ENCODE results near the gene TPR. TPM values are rescaled to one million over a fixed set of nuclear protein-coding genes. Genes with fewer than 3 reads are reported as not detected.

The TPR gene
- total RNA-seq, 3 donors from 2014 or later, result 76.0 to 96.7 (median 90.9) TPM

DNA sequence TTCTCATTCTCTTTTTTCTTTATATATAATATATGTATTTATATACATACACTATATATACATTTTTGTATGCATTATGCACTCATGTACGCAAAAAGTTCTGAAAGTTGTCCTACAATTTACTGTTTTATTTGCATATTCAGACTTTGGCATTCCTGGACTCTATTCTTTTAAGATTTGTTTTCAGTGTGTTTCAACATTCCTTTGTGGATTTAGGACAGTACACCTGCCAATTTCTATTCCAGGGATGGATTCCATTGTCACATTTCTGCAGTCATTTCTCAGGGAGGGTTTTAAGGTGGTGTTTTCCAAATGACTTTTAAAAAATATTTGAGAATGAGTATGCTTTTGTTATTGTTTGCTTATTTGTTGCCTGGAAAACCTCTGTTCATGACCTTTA is 76.2 kb downstream of the TPR start:
- TF ChIP-seq POLR2A (IDR thresholded peaks at IDR 0.05) (no peak), POLR2AphosphoS5 (IDR thresholded peaks at IDR 0.05) (no peak)
- TF ChIP-seq, protein P1, sequence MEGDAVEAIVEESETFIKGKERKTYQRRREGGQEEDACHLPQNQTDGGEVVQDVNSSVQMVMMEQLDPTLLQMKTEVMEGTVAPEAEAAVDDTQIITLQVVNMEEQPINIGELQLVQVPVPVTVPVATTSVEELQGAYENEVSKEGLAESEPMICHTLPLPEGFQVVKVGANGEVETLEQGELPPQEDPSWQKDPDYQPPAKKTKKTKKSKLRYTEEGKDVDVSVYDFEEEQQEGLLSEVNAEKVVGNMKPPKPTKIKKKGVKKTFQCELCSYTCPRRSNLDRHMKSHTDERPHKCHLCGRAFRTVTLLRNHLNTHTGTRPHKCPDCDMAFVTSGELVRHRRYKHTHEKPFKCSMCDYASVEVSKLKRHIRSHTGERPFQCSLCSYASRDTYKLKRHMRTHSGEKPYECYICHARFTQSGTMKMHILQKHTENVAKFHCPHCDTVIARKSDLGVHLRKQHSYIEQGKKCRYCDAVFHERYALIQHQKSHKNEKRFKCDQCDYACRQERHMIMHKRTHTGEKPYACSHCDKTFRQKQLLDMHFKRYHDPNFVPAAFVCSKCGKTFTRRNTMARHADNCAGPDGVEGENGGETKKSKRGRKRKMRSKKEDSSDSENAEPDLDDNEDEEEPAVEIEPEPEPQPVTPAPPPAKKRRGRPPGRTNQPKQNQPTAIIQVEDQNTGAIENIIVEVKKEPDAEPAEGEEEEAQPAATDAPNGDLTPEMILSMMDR (IDR thresholded peaks at IDR 0.05), result no peak
- no peaks in the 10 kb centered on the region for H3K9me3 ChIP-seq
- H3K4me1 ChIP-seq, result no peaks in the 10 kb centered on the region
- intact Hi-C loops (cut with DNase I; ENCODE audit: low total_unique reads), result no loop called here
- H3K4me3 ChIP-seq, result no peak overlapping the region
- H3K27me3 ChIP-seq, result no peaks in the 10 kb centered on the region
- no peak overlapping the region for H3K27ac ChIP-seq
- H3K36me3 ChIP-seq, result no peaks in the 10 kb centered on the region
- no peak for DNase-seq (ENCODE audit: low spot score in 2 of 2)

DNA sequence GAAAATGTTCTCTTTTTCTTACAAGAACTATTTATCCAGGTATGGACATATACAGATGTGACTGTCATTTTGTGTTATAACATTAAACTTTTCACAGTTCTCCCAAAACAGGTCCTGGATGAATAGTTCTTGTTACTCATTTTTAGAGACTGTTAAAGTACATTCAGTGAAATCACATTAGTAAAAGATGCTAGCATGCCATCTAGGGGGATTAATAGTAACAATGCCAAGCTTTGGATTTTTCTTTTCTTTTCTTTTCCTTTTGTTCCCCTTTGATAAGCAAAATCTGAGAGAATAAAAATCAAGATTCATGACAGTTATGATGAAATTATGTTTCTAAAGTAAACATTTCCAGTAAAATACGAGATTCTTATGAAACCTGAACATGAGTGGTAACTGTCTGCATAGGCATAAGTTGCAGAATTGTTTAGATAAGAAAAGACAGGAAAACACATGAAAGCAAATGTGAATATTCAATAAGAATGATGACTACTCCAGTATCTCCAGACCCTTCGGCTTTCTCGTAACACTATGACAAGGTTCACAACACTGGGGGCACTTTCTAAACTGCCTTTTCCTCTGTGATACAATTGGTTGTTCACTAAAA is 77.5 kb downstream of the TPR start:
- H3K36me3 ChIP-seq, result no peaks in the 10 kb centered on the region
- no peaks in the 10 kb centered on the region for H3K9me3 ChIP-seq
- H3K27me3 ChIP-seq, result no peaks in the 10 kb centered on the region
- peak overlapping the region in 1 of 3 donors; percentile 29 for H3K4me3 ChIP-seq
- no peak for TF ChIP-seq POLR2A (IDR thresholded peaks at IDR 0.05)
- TF ChIP-seq, protein P1 (IDR thresholded peaks at IDR 0.05), result no peak
- no peak for TF ChIP-seq POLR2AphosphoS5 (IDR thresholded peaks at IDR 0.05)
- no peak for DNase-seq (ENCODE audit: low spot score in 2 of 2)
- intact Hi-C loops (cut with DNase I; ENCODE audit: low total_unique reads), result no loop called here
- H3K27ac ChIP-seq, result no peak overlapping the region
- H3K4me1 ChIP-seq, result no peaks in the 10 kb centered on the region

DNA sequence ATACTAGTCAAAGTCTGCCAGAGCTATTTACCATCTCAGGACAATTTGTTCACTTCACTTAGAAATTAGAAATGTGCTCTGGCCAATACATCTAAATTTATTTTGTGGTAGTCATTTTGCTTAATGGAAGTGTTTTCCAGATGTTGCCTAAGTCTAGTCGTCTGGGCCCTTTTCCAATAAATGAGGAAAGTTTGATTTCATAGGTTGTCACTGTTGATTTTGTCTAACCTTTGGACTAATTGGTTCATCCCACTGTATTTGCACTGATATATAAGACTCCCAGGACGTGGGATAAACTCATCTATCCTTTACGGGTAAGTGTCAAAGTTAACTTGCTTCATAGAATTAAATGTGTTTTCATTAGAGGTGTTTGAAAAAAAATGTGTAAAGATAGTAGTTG is 79.1 kb downstream of the TPR start, which contains the start of gene PRG4:
TSS of gene PRG4 (plus strand) at position 300 of the 400 bp plus-strand sequence.
- Histone ChIP-seq H3K27me3 (no peaks in the 10 kb centered on the region), H3K4me1 (no peaks in the 10 kb centered on the region), H3K9me3 (no peaks in the 10 kb centered on the region), H3K27ac (no peak within 1 kb of the TSS), H3K4me3 (peak within 1 kb of the TSS in 1 of 3 donors; percentile 29), H3K36me3 (no peaks in the 10 kb centered on the region)
- DNase-seq (ENCODE audit: low spot score in 2 of 2), result no peak
- TF ChIP-seq, protein P1 (IDR thresholded peaks at IDR 0.05), result no peak
- intact Hi-C loops (cut with DNase I; ENCODE audit: low total_unique reads), result no loop called here

DNA sequence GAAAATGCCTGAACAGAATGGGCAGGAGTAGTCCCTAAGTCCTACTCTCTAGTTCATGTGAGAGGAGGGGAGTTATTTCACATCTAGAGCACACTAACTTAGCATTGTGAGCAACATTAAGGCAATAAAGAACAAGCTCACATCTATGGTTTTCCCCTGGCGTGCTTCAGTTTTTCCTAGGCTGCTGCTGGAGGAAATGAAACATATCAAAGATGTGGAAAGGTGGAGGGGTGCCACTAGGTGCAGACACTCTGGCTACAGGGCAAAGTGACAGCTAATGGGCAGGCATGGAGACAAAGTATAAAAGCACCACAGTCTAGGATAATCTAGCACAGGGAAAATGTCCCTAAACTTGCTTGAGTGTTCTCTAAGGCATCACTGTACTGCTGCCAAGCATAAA is 82.2 kb downstream of the TPR start:
- intact Hi-C loops (cut with DNase I; ENCODE audit: low total_unique reads), result no loop called here
- no peak for TF ChIP-seq POLR2AphosphoS5 (IDR thresholded peaks at IDR 0.05)
- TF ChIP-seq, protein P1 (IDR thresholded peaks at IDR 0.05), result no peak
- no peak for TF ChIP-seq POLR2A (IDR thresholded peaks at IDR 0.05)
- DNase-seq (ENCODE audit: low spot score in 2 of 2), result no peak
- Histone ChIP-seq H3K36me3 (no peaks in the 10 kb centered on the region), H3K27ac (no peak overlapping the region), H3K4me3 (no peak overlapping the region), H3K27me3 (no peaks in the 10 kb centered on the region), H3K9me3 (no peaks in the 10 kb centered on the region), H3K4me1 (no peaks in the 10 kb centered on the region)

DNA sequence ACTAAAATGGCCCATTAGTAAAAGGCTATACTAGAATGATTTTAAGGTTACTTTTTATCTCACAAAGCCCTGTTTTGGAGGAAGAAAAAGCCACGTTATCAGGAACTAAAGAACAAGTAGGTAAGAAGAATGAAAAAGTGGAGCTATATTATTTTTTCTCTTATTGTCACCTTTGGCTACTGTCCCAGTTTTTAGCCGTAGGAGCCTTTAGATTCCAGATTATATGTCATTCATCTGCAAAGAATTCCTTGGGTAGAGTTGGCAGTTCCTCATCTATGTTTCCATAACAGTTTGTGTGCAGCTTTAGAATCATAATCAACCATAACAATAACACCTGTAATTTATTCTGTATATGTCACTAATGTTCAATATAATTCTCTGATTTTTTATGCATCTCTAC is 83.8 kb downstream of the TPR start:
- no peak for DNase-seq (ENCODE audit: low spot score in 2 of 2)
- no peaks in the 10 kb centered on the region for H3K4me1 ChIP-seq

More for the DNA sequence above, 83.8 kb downstream of the TPR start:
- Histone ChIP-seq H3K9me3 (no peaks in the 10 kb centered on the region), H3K36me3 (no peaks in the 10 kb centered on the region), H3K27ac (no peak overlapping the region), H3K27me3 (no peaks in the 10 kb centered on the region), H3K4me3 (no peak overlapping the region)
- intact Hi-C loops (cut with DNase I; ENCODE audit: low total_unique reads), result no loop called here
- TF ChIP-seq, protein P1 (IDR thresholded peaks at IDR 0.05), result no peak
- TF ChIP-seq POLR2A (IDR thresholded peaks at IDR 0.05) (no peak), POLR2AphosphoS5 (IDR thresholded peaks at IDR 0.05) (no peak)

All from breast epithelium (tissue), 4 donors.